HepG2 (cell line): Measurements from ENCODE around the gene CAPZB. TPM values are rescaled to one million over a fixed set of nuclear protein-coding genes. Genes with fewer than 3 reads are reported as not detected.

Experiments used
- ATAC-seq: fragments of 200-7000 bp; cut with Tn5 transposase; 3 replicates; pipeline ENCODE4 v1.9.1; 2020; ENCODE audit warnings: mild to moderate bottlenecking, moderate library complexity
- BruUV-seq: library from RNA; stranded (reverse); fragments of 400-500 nt; replicated peaks from 2 replicates; lab custom pipeline; 2021; lab: Mats Ljungman, UMichigan
- CTCF ChIA-PET: fragments of 300-600 bp; formaldehyde crosslinking; extraction: SDS; loops from one replicate; lab custom pipeline; 2021; ENCODE audit warnings: low total read pairs, inconsistent platforms, low intra/inter-chr PET ratio; lab: Yijun Ruan, JAX
- POLR2A ChIA-PET: fragments of 350-600 bp; sonication (Branson Sonifier 250); formaldehyde crosslinking; loops from one replicate; lab custom pipeline; 2020; ENCODE audit warnings: antibody characterized with exemption, inconsistent platforms; lab: Yijun Ruan, JAX
- DNase-seq: peaks from one replicate; pipeline ENCODE4 v3.0.0-alpha.2; 2015; ENCODE audit warnings: low spot score
- FAIRE-seq: peaks from 3 replicates; lab custom pipeline; 2011; peaks lifted over from hg19 to GRCh38; lab: Jason Lieb, UNC
- H2AFZ ChIP-seq: one replicate; pipeline ENCODE4 v1.6.1; 2011; ENCODE audit warnings: low read length, inconsistent platforms
- H3K27ac ChIP-seq: fragments of 300-600 bp; 3 replicates; pipeline ENCODE4 v1.8.0; 2011; ENCODE audit warnings: mixed run types, mild to moderate bottlenecking, mixed read lengths, low read length, inconsistent platforms; ENCODE audit not compliant: insufficient read depth; ENCODE audit errors: extremely low read length
- H3K27me3 ChIP-seq, 2 experiments: fragments of 200-600 bp in 1 of 2; 2 replicates in 1 of 2; 3 replicates in 1 of 2; pipeline versions ENCODE4 v1.6.0 to v1.8.0; 2011; ENCODE audit warnings: low read length in 2 of 2, mild to moderate bottlenecking in 2 of 2, moderate library complexity in 2 of 2, inconsistent platforms in 1 of 2; ENCODE audit not compliant: insufficient read depth in 2 of 2, control insufficient read depth in 1 of 2
- H3K36me3 ChIP-seq, 2 experiments: fragments of 200-600 bp in 1 of 2; replicated peaks in 1 of 2; 2 replicates in 1 of 2; 3 replicates in 1 of 2; pipeline versions ENCODE4 v1.5.1 to v1.8.0; 2011; ENCODE audit warnings: low read length in 2 of 2, inconsistent platforms in 1 of 2; ENCODE audit not compliant: insufficient read depth in 2 of 2, control insufficient read depth in 1 of 2
- H3K4me1 ChIP-seq: 2 replicates; pipeline ENCODE4 v1.5.1; 2012; ENCODE audit warnings: low read length, inconsistent platforms; ENCODE audit not compliant: insufficient read depth
- H3K4me2 ChIP-seq: 2 replicates; pipeline ENCODE4 v1.6.0; 2011; ENCODE audit warnings: low read depth, low read length, inconsistent platforms
- H3K4me3 ChIP-seq, 3 experiments: fragments of 200-600 bp in 1 of 3; sonication (generic), shearing (Covaris generic) in 1 of 3; replicated peaks in 1 of 3; 2 replicates each; pipeline ENCODE4 v1.5.1; 2011 to 2016; ENCODE audit warnings: low read length in 3 of 3, inconsistent platforms in 2 of 3, low read depth in 2 of 3, mild to moderate bottlenecking in 2 of 3, control low read depth in 1 of 3, mixed read lengths in 1 of 3; ENCODE audit not compliant: insufficient read depth in 1 of 3
- H3K79me2 ChIP-seq: one replicate; pipeline ENCODE4 v1.6.1; 2011; ENCODE audit warnings: low read length, inconsistent platforms; ENCODE audit not compliant: insufficient read depth
- H3K9ac ChIP-seq: 2 replicates; pipeline ENCODE4 v1.6.0; 2011; ENCODE audit warnings: mild to moderate bottlenecking, low read depth, low read length, inconsistent platforms; ENCODE audit not compliant: insufficient read depth
- H3K9me3 ChIP-seq: 2 replicates; pipeline ENCODE4 v1.5.1; 2012; ENCODE audit warnings: mild to moderate bottlenecking, low read length
- H4K20me1 ChIP-seq: 2 replicates; pipeline ENCODE4 v1.6.0; 2011; ENCODE audit warnings: inconsistent platforms, mild to moderate bottlenecking, low read length, moderate library complexity; ENCODE audit not compliant: insufficient read depth
- BCL6 ChIP-seq: IDR thresholded peaks from 2 replicates; pipeline ENCODE4 v1.6.1; 2016; ENCODE audit warnings: missing genetic modification reagents, missing compliant biosample characterization
- FIP1L1 ChIP-seq: fragments of 200-400 bp; formaldehyde crosslinking; IDR thresholded peaks from 2 replicates; pipeline ENCODE4 v1.6.1; 2018; ENCODE audit warnings: low read depth, mild to moderate bottlenecking, low read length, moderate library complexity, borderline replicate concordance; ENCODE audit not compliant: insufficient read depth
- HES4 ChIP-seq: sonication (generic); formaldehyde crosslinking; IDR thresholded peaks from 2 replicates; pipeline ENCODE4 v1.9.0; 2021; ENCODE audit warnings: mild to moderate bottlenecking, missing genetic modification reagents, borderline replicate concordance
- HMG20A ChIP-seq: IDR thresholded peaks from 2 replicates; pipeline ENCODE4 v1.6.1; 2016; ENCODE audit warnings: borderline replicate concordance
- ISX ChIP-seq: sonication (generic); formaldehyde crosslinking; conservative IDR thresholded peaks from 2 replicates; pipeline ENCODE4 v1.5.0; 2020; ENCODE audit warnings: missing genetic modification reagents
- KDM5A ChIP-seq: fragments of 200-600 bp; sonication (generic); IDR thresholded peaks from 2 replicates; pipeline ENCODE4 v1.7.0; 2018; ENCODE audit warnings: antibody characterized with exemption, mild to moderate bottlenecking, low read length, borderline replicate concordance
- MZF1 ChIP-seq: sonication (generic); formaldehyde crosslinking; IDR thresholded peaks from 2 replicates; pipeline ENCODE4 v1.8.1; 2023; ENCODE audit warnings: mild to moderate bottlenecking, missing genetic modification reagents, borderline replicate concordance
- POLR2AphosphoS5 ChIP-seq: IDR thresholded peaks from 2 replicates; pipeline ENCODE4 v1.6.1; 2012; ENCODE audit warnings: low read depth, low read length
- REXO4 ChIP-seq: sonication (generic); formaldehyde crosslinking; IDR thresholded peaks from 2 replicates; pipeline ENCODE4 v1.8.0; 2022; ENCODE audit warnings: missing genetic modification reagents, mild to moderate bottlenecking, borderline replicate concordance
- SMC3 ChIP-seq: IDR thresholded peaks from 2 replicates; pipeline ENCODE4 v1.6.1; 2011; ENCODE audit warnings: low read length, improper control_type of control experiment
- TCF12 ChIP-seq, 2 experiments: fragments of 450-650 bp in 1 of 2; sonication (generic) in 1 of 2; formaldehyde crosslinking in 1 of 2; IDR thresholded peaks; 2 replicates each; pipeline versions ENCODE4 v1.6.1 to v1.8.0; 2017 to 2022; ENCODE audit warnings: antibody characterized with exemption in 1 of 2, mild to moderate bottlenecking in 1 of 2, missing genetic modification reagents in 1 of 2, moderate library complexity in 1 of 2
- ZNF263 ChIP-seq: sonication (generic); formaldehyde crosslinking; IDR thresholded peaks from 2 replicates; pipeline ENCODE4 v1.4.0; 2020; ENCODE audit warnings: missing genetic modification reagents
- ZNF3 ChIP-seq: IDR thresholded peaks from 2 replicates; pipeline ENCODE4 v1.7.0; 2017; ENCODE audit warnings: inconsistent platforms
- ZNF30 ChIP-seq: sonication (generic); formaldehyde crosslinking; IDR thresholded peaks from 2 replicates; pipeline ENCODE4 v1.5.0; 2020; ENCODE audit warnings: mild to moderate bottlenecking, missing genetic modification reagents
- ZNF878 ChIP-seq: sonication (generic); formaldehyde crosslinking; IDR thresholded peaks from 2 replicates; pipeline ENCODE4 v1.8.1; 2023; ENCODE audit warnings: mild to moderate bottlenecking, missing genetic modification reagents, moderate library complexity
- ZNF891 ChIP-seq: sonication (generic); formaldehyde crosslinking; IDR thresholded peaks from 2 replicates; pipeline ENCODE4 v1.5.0; 2020; ENCODE audit warnings: mild to moderate bottlenecking, missing genetic modification reagents
- WGBS: methylation state at CpG from one replicate; pipeline ENCODE4 v1.1.6; 2017; ENCODE audit warnings: low lambda C conversion rate; 5-methylcytosine and 5-hydroxymethylcytosine counted together
- in situ Hi-C: cut with HindIII; loops from 2 replicates; pipeline ENCODE4 v1.10.0; 2017; ENCODE audit warnings: low pct_unique_long_range_greater_than_20kb; ENCODE audit not compliant: extremely low pct_ligation_motif_present
- intact Hi-C: fragments of 100-400 bp; cut with micrococcal nuclease; formaldehyde crosslinking; loops from one replicate; pipeline ENCODE4 v1.10.0; 2022; ENCODE audit not compliant: unreplicated experiment
- polyA plus RNA-seq, 8 experiments: library from polyadenylated mRNA; depleted of rRNA in 3 of 8; stranded (reverse) in 7 of 8; unstranded in 1 of 8; fragments of >200 nt; fragmentation: Illumina TruSeq in 4 of 8; extraction: Trizol in 4 of 8; gene quantifications; 2 replicates each; pipeline versions ENCODE4 v1.2.1 to v1.2.3, GENCODE V29; 2011 to 2016; ENCODE audit warnings: low read depth in 4 of 8, missing spikeins in 1 of 8, mixed read lengths in 1 of 8; ENCODE audit not compliant: insufficient read depth in 1 of 8
- total RNA-seq, 5 experiments: library from RNA; depleted of rRNA; stranded (reverse); fragments of >200 nt; fragmentation: Illumina TruSeq; extraction: Trizol; gene quantifications; 2 replicates each; pipeline ENCODE4 v1.2.3, GENCODE V29; 2016; ENCODE audit warnings: low read depth in 1 of 5
- TF ChIP-seq, protein P1 (sequence below): sonication (generic); formaldehyde crosslinking; IDR thresholded peaks from 2 replicates; pipeline ENCODE4 v1.5.0; 2020; ENCODE audit warnings: missing genetic modification reagents
- TF ChIP-seq, protein P2 (sequence below): sonication (generic); formaldehyde crosslinking; IDR thresholded peaks from 2 replicates; pipeline ENCODE4 v1.8.1; 2023; ENCODE audit warnings: missing genetic modification reagents, mild to moderate bottlenecking, borderline replicate concordance
- TF ChIP-seq, protein P3 (sequence below): sonication (generic); formaldehyde crosslinking; IDR thresholded peaks from 2 replicates; pipeline ENCODE4 v1.9.0; 2021; ENCODE audit warnings: missing genetic modification reagents, borderline replicate concordance

Gene CAPZB
- total and polyA plus RNA-seq, 2 of the 13 experiments (the other 11 are each of a cell fraction or from before 2014, with no cell fraction given), result 58.9 to 76.9 TPM

DNA sequence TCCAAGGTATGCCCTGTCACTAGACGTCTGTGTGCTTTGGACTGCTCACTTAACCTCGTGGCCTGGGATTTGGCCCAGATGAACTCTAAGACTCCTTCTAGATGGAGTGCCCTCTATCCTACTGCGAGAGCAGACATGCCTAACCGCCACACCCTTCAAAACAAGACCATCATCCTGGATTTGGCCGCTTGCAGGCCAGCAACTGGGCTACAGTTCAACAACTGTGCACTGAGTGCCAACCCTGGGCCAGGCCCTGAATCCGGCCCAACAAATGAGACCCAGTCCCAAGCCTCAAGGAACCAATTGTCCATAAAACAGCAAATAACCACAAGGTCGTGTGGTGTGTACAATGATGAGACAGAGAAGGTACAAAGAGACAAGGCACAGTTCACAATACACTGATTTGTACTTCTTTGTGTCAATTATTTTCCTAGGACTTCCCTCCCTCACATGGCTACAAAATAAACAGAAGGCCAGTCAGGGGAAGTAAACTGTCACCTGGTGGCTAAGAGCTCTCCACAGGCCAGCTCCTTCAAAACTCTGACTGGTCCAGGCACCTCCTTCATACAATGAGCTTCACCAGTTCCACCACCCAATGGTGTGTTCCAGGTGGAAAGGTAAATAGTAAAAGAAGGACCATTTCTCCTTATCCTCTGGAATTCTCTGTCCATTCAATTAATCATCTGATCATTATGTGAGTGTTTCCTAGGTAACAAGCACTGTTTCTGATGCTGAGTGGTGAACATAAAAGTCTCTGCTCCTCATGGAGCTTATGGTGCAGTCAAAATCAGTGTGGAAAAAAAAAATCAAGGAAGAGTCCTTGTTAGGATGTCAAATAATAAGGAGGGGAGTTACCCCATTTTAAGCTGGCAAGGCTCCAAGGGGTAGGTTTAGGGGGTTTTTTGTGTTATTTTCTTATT, 60.4 kb downstream of the CAPZB start (continued):
- TF ChIP-seq MZF1 (no peak), SMC3 (peak; percentile 15; the same call in 1 of the 2 replicates)

DNA sequence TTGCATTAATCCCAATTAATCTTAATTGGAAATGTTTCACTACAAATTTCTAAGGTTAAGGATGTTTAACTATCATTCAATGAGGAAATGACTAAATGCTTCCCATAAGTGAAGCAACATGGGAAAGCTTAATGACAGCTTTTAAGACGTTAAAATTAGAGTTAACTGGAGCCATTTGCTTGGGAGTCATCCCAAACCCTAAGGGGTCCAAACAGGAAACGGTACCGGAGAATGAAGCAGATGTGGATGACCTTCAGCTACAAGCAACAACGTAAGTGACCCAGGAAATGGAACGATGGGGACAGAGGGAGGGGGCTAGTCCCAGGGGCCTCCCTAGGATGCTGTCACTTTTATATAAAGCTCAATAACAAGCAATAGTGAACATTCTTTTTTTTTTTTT, 62.2 kb downstream of the CAPZB start:
- ChIA-PET CTCF (no interaction called here), POLR2A (interaction anchor here (1.4 kb wide), 1 partner anchor 14 kb away, joined by 4 read pairs; no protein-coding TSS in a partner anchor)
- ATAC-seq, result no peak
- no peak overlapping the region for H2AFZ ChIP-seq
- H3K27me3 ChIP-seq, result no peaks in the 10 kb centered on the region
- in situ Hi-C loops (no loop called here), intact Hi-C loops (no loop called here)
- H3K4me2 ChIP-seq, result no peak overlapping the region
- no peak overlapping the region for H3K27ac ChIP-seq
- H3K4me3 ChIP-seq, result no peak overlapping the region
- H3K36me3 ChIP-seq, result peaks cover 6 to 20% of the 10 kb centered on the region in 2 experiments; a peak in 4 of 5 replicates
- FAIRE-seq, result no peak
- no peak overlapping the region for H3K9ac ChIP-seq
- no TSS peak for BruUV-seq
- H3K4me1 ChIP-seq, result peaks cover 69% of the 10 kb centered on the region
- peaks cover 14% of the 10 kb centered on the region; the same call in 1 of the 2 replicates for H4K20me1 ChIP-seq
- no peaks in the 10 kb centered on the region for H3K9me3 ChIP-seq
- WGBS, result 86% methylated on average over 5 of the region's 5 CpGs
- no peak for DNase-seq
- H3K79me2 ChIP-seq, result peaks cover 78% of the 10 kb centered on the region
- no peak for TF ChIP-seq BCL6 (CRISPR knock-in tag)
- no peak for TF ChIP-seq ZNF30 (CRISPR knock-in tag)
- TF ChIP-seq, protein P1, sequence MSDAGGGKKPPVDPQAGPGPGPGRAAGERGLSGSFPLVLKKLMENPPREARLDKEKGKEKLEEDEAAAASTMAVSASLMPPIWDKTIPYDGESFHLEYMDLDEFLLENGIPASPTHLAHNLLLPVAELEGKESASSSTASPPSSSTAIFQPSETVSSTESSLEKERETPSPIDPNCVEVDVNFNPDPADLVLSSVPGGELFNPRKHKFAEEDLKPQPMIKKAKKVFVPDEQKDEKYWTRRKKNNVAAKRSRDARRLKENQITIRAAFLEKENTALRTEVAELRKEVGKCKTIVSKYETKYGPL (CRISPR knock-in tag), result no peak
- TF ChIP-seq HMG20A (CRISPR knock-in tag), result no peak
- TF ChIP-seq FIP1L1, result no peak
- no peak for TF ChIP-seq ZNF891
- TF ChIP-seq, protein P2, sequence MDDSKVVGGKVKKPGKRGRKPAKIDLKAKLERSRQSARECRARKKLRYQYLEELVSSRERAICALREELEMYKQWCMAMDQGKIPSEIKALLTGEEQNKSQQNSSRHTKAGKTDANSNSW (CRISPR knock-in tag), result no peak
- no peak for TF ChIP-seq HES4 (CRISPR knock-in tag)
- TF ChIP-seq REXO4, result no peak
- TF ChIP-seq ZNF878, result no peak
- TF ChIP-seq POLR2AphosphoS5, result no peak
- TF ChIP-seq TCF12 (IDR thresholded peaks at IDR 0.05), result no peak
- TF ChIP-seq TCF12 (CRISPR knock-in tag; IDR thresholded peaks at IDR 0.05), result no peak
- TF ChIP-seq KDM5A, result no peak
- TF ChIP-seq ZNF3, result no peak
- TF ChIP-seq, protein P3, sequence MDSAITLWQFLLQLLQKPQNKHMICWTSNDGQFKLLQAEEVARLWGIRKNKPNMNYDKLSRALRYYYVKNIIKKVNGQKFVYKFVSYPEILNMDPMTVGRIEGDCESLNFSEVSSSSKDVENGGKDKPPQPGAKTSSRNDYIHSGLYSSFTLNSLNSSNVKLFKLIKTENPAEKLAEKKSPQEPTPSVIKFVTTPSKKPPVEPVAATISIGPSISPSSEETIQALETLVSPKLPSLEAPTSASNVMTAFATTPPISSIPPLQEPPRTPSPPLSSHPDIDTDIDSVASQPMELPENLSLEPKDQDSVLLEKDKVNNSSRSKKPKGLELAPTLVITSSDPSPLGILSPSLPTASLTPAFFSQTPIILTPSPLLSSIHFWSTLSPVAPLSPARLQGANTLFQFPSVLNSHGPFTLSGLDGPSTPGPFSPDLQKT (CRISPR knock-in tag), result no peak
- no peak for TF ChIP-seq ISX
- no peak for TF ChIP-seq ZNF263 (CRISPR knock-in tag)
